ENCODE results near the gene AGK.
"Not testable (repeated sequence)": the region's sequence is repeated elsewhere in the genome, so short reads cannot be mapped to it uniquely, and the experiment has no call there.

Gene AGK

GRCh38 chr7:141685285-141686023, 134.2 kb downstream of the AGK start:
- DNase-seq: no peak

- no peak for DNase-seq
These were observed 134.9 kb downstream of the AGK start for GRCh38 chr7:141686074-141686473.

GRCh38 chr7:141686670-141687069, 135.5 kb downstream of the AGK start:
- DNase-seq: no peak

- no peak for DNase-seq
These were observed 136.8 kb downstream of the AGK start for GRCh38 chr7:141688043-141688442.

- DNase-seq: not testable (repeated sequence)
These were observed 138.0 kb downstream of the AGK start for GRCh38 chr7:141689072-141689825.

GRCh38 chr7:141691540-141691939, 140.3 kb downstream of the AGK start:
- no peak for DNase-seq

GRCh38 chr7:141691961-141692360, 140.8 kb downstream of the AGK start:
- no peak for DNase-seq

- no peak for DNase-seq
These were observed 141.9 kb downstream of the AGK start for GRCh38 chr7:141693082-141693481.

- DNase-seq: no peak
These were observed 144.6 kb downstream of the AGK start for GRCh38 chr7:141695803-141696289.

GRCh38 chr7:141696348-141696747, 145.1 kb downstream of the AGK start:
- no peak for DNase-seq

GRCh38 chr7:141697211-141697871, 146.1 kb downstream of the AGK start:
- DNase-seq: no peak

GRCh38 chr7:141698247-141699015, 147.2 kb downstream of the AGK start:
- no peak for DNase-seq

- DNase-seq: no peak
These were observed 148.7 kb downstream of the AGK start for GRCh38 chr7:141699860-141700259.

GRCh38 chr7:141700296-141700847, 149.2 kb downstream of the AGK start:
- DNase-seq: no peak

- DNase-seq: no peak
These were observed 149.7 kb downstream of the AGK start for GRCh38 chr7:141700848-141701371.

- peak; percentile 70 for DNase-seq
These were observed 150.4 kb downstream of the AGK start for GRCh38 chr7:141701489-141702046.

- peak; percentile 63 for DNase-seq
These were observed 150.9 kb downstream of the AGK start, which contains the start of gene DENND11 for GRCh38 chr7:141702047-141702567. Gene DENND11, minus strand, starts transcription at chr7:141702166. Its CDS starts 13 bp downstream, at chr7:141702153.

GRCh38 chr7:141702892-141703291, 151.7 kb downstream of the AGK start:
- no peak for DNase-seq

- no peak for DNase-seq
These were observed 152.9 kb downstream of the AGK start for GRCh38 chr7:141704112-141704511.

- DNase-seq: no peak
These were observed 153.5 kb downstream of the AGK start for GRCh38 chr7:141704741-141705140.

Data from activated naive CD4-positive, alpha-beta T cell treated with anti-CD3 and anti-CD28 coated beads, Interleukin-2, amount 50 U/mL, for 16 hours (primary cell).